Endometrial microvascular endothelial cells (primary cell): ENCODE measurements around the gene SPPL2C. TPM values are rescaled to one million over a fixed set of nuclear protein-coding genes. Genes with fewer than 3 reads are reported as not detected.

Experiments used
- in situ Hi-C: cut with HindIII; loops from 2 replicates; pipeline ENCODE4 v1.10.0; 2017; ENCODE audit warnings: low sequenced_read_pairs, low pct_unique_long_range_greater_than_20kb; ENCODE audit errors: inconsistent ontology term
- total RNA-seq: library from RNA; depleted of rRNA; stranded (reverse); fragments of >200 nt; gene quantifications from one replicate; pipeline ENCODE4 v1.2.3, GENCODE V29; 2015; ENCODE audit errors: inconsistent ontology term

The SPPL2C gene
- total RNA-seq, 1 donor from 2014 or later: not detected

DNA sequence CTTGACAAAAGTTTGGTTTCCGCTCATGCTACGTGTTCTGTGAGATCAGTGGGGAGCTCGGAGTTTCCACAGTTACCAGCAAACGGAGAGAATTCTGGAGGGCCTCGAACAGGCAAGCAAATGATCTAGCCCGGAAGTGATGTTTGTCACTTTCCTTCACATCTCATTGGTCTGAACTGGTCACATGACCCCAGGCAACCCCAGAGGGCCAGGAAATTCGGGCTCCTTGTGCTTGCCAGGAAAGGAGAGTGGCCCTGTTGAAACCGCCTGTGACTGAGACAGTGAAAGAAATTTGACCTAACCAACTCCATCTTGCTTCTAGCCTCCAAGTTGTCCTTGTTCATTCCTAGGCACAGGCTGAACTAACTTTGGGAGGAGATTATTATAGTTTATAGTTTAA lies 23.0 kb downstream of the SPPL2C start:
- in situ Hi-C loops: no loop called here

DNA sequence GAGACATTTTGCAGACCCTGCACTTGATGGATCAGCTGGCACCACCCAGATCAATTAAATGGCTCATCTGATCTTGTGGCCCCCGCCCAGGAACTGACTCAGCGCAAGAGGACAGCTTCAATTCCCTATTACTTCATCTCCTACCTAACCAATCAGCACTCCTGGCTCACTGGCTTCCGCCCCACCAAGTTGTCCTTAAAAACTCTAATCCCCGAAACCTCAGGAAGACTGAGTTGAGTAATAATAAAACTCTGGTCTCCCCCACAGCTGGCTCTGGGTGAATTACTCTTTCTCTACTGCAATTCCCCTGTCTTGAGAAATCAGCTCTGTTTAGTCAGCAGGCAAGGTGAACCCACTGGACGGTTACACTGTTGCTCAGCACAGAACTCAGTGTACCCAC lies 23.6 kb downstream of the SPPL2C start:
- in situ Hi-C loops: no loop called here

DNA sequence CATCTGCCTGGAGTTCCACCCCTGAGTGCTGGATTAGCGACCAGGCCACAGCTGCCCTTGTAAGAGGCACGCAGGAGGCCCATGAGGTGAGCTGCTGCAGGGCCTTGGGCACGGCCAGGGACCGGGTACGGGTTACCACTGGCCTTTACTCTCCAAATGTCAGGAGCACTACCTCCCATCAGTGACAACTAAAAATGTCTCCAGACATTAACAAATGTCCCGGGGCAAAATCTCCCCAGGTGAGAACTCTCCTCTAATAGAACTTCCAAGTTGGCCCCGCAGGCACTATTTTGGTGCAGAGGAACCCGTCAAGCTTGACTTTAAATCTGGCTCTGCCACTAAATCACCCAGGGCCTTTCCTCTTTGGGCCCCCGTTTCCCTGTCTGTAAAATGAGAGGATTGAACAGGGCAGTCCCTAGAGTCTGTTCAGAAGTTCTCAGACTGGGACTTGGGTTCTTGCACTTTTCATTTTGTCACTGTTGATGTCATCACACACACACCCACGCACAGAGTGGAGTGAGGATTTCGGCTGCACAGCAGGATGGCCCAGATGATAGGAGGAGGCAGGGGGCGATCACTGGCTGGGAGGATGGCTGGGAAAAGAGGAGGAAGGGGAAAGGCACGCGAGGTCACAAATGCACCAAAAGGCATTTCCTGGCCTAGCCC lies 25.1 kb downstream of the SPPL2C start:
- in situ Hi-C loops: no loop called here

DNA sequence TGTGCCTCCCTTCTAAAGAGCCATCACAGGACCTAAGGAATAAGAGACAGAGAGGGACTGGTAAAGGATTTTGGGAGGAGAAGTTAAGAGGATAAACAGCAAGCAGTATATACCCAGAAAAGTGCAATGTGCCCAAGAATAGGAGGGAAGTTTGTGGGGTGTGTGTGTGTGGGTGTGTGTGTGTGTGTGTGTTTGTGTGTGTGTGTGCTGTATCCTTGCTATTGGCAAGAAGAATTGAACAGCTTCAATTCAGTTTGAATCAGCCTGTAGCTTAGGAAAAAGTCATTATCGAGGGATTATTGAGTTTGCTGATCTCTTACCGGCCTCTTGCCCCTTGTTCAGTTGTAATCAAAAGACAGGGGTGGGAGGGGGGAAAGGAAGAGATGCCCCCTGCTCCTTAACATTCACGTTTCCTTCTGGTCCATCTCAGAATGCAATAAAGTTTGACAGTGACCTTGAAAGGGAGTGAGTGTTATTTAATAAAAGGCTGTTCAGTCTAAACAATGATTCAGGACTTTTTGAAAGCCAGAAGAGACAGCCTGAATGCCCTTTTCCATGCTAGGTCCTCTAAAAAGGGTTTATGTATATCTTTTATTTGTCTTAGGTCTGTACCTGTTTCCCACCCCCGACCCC lies 25.8 kb downstream of the SPPL2C start:
- in situ Hi-C loops: no loop called here

DNA sequence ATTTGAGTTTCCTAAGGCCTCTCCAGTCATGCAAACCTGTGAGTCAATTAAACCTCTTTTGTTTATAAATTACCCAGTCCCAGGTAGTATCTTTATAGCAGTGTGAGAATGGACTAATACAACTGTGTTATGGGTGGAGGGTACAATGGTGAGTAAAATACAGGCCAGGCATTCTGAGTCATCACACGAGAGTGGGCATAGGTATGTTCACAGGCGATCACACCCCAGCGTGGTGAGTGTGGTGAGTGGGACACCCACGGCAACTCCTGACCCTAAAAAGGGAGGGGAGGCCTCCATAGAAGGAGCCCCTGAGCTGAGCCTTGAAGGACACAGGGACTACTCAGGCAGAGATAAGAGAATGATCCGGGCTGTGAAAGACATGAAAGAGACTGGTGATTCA lies 27.0 kb downstream of the SPPL2C start:
- in situ Hi-C loops: no loop called here

DNA sequence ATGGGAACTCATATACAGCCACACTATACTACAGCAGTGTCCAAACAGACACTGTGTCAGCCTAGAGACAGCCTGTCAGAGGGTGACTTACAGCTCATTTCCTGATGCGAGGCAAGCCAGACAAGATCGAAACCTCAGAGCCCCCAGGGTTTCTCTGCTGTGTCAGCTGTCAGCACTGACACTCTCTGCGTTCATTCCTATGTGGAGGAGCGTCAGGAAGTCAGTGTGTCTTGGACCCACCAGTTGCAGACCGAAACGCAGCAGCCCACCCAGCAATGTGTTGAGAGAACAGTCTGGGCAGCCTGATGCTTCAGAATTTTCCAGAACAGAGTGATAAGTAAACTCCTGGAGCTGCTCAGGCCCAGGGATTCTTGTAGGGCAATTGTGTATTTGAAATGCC lies 29.0 kb downstream of the SPPL2C start:
- in situ Hi-C loops: no loop called here

DNA sequence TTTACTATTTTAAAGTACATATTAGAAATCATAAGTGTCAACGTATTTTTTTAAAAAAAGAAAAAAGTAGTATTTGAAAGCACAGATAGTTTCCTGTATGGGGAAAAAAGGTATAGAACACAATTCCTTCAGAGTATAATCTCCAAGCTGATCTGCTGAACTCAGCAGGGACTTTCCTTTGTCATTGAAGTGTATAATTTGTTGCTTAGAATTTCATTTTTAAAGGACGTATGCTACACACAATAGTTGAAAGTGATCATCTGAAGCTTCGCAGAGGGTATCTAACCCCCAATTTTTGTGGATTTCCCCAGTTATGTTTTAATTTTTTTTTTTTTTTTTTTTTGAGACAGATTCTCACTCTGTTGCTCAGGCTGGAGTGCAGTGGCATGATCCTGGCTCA lies 29.5 kb downstream of the SPPL2C start:
- in situ Hi-C loops: no loop called here

DNA sequence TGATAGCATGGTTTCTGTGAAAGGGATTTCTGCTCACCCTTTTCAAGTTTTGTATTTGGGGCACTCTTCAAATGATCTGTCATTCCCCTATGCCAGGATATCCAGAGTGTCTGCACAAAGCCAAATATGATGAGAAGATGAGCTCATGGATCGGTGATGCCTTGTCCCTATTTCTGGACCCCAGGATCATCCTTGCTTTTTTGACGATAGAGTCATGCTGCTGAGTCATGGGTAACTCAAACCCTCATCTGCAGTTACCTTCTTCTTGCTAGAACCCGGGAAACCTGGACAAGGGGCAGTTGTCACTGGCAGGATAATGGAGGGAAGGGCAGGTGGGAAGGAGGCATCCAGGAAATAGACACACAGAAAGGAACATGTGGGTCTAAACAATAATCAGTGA lies 31.9 kb downstream of the SPPL2C start:
- in situ Hi-C loops: no loop called here

DNA sequence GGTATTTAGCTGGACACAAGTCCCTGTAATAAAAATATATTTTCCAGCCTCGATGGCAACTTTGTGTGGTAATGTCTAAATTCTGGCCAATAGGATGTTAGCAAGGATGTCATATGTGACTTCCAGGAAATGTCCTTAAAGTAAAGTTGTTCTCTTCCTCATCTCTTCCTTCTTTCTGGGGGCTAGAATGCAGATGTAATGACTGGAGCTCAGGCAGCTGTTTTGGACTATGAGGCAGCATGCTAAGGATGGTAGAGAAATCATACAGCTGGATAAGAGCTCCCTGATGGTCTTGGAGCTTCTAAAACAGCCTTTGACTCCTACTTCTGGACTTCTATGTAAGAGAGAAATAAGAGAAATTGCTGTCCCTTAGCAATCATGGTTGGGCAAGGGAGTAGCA lies 32.8 kb downstream of the SPPL2C start:
- in situ Hi-C loops: no loop called here

DNA sequence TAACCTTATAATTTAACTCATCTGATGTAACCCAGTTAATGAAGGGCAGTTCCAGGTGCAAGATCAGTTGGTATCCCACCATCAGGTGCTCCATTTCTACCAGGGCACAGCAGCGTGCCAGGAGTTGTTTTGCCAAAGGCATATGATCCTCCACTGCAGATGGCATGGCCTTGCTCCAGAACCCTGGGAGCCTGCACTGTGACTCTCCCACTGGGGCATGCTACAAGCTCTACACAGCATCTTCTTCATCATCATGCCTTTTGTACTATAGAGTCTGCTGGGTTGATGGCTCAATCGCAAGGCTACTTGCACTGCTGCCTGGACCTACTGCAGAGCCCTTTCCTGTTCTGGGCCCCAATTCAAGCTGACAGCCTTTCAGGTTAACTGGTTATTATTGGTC lies 38.4 kb downstream of the SPPL2C start:
- in situ Hi-C loops: no loop called here

DNA sequence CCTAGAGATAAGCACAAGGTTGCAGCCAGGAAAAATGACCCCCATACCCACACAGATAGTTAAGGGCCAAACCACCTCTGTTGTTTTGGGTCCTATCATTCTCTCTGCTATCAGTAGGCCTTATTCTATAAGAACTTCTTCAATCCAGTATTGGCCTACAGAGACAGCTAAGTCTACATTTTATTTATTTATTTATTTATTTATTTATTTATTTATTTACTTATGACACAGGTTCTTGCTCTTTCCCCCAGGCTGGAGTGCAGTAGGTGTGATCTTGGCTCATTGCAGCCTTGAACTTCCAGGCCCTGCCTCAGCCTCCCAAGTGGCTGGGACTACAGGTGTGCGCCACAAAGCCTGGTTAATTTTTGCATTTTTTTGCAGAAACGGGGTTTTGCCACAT lies 42.2 kb downstream of the SPPL2C start:
- in situ Hi-C loops: no loop called here

DNA sequence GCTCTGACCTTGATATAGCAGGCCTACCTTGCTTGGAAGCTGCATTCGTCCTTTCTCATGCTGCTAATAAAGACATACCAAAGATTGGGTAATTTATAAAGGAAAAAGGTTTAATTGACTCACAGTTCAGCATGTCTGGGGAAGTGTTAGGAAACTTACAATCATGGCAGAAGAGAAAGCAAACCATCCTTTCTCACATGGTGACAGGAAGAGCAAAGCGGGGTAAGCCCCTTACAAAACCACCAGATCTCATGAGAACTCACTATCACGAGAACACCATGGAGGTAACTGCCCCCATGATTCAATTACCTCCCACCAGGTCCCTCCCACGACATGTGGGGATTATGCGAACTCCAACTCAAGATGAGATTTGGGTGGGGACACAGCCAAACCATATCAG lies 43.7 kb downstream of the SPPL2C start:
- in situ Hi-C loops: no loop called here

DNA sequence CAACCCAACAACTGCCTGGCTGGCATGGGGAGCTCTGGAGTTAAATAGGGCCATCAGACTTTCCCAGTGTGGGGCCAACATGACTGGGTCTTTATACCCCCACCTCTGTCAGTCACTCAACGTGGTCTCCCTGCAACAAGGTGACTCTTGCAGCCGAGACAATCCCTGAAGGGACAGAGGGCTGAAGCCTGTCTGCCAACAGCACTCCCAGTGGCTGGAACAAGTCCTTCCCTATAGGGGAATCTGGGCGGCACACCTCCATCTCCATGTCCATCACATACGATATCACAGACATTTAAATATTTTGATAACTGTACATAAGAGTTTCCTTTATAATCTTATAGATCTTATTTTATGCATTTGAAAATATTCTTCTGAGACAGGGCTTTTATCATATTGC lies 44.9 kb downstream of the SPPL2C start:
- in situ Hi-C loops: no loop called here

DNA sequence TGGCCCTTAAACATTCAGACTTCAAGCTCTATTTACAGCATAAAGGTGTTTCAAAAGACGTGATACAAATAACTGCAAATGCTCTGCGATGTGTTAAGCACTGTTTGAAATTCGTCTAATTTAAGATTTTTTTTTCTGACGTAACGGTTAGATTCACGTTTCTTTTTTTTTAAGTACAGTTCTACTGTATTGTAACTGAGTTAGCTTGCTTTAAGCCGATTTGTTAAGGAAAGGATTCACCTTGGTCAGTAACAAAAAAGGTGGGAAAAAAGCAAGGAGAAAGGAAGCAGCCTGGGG lies 49.0 kb downstream of the SPPL2C start:
- in situ Hi-C loops: no loop called here

DNA sequence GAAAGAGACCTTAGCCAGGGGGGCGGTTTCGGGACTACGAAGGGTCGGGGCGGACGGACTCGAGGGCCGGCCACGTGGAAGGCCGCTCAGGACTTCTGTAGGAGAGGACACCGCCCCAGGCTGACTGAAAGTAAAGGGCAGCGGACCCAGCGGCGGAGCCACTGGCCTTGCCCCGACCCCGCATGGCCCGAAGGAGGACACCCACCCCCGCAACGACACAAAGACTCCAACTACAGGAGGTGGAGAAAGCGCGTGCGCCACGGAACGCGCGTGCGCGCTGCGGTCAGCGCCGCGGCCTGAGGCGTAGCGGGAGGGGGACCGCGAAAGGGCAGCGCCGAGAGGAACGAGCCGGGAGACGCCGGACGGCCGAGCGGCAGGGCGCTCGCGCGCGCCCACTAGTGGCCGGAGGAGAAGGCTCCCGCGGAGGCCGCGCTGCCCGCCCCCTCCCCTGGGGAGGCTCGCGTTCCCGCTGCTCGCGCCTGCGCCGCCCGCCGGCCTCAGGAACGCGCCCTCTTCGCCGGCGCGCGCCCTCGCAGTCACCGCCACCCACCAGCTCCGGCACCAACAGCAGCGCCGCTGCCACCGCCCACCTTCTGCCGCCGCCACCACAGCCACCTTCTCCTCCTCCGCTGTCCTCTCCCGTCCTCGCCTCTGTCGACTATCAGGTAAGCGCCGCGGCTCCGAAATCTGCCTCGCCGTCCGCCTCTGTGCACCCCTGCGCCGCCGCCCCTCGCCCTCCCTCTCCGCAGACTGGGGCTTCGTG lies 49.5 kb downstream of the SPPL2C start, which contains the start of gene MAPT:
Gene MAPT, plus strand, starts transcription at position 533 of the 763 bp plus-strand sequence. CDS start 67,784 bp downstream, outside the sequence.
- in situ Hi-C loops: no loop called here

DNA sequence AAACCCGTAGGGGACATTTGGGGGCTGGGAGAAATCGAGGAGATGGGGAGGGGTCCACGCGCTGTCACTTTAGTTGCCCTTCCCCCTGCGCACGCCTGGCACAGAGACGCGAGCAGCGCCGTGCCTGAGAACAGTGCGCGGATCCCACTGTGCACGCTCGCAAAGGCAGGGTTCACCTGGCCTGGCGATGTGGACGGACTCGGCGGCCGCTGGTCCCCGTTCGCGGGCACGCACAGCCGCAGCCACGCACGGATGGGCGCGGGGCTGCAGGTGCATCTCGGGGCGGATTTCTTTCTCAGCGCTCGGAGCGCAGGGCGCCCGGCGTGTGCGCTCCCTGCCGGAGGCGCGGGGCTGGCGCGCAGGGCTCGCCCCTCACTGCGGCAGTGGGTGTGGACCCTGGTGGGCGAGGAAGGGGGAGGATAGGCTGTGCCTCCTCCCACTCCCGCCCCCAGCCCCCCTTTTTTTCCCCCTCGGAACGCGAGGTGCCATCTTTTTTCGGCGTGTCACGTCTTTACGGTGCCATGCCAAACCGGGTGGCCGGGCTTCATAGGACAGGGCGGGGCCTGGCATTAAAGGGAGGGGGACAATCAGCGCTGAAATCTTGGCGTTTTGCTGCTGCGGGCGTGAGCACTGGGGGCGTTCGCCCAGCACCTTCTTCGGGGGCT lies 50.8 kb downstream of the SPPL2C start:
- in situ Hi-C loops: no loop called here

DNA sequence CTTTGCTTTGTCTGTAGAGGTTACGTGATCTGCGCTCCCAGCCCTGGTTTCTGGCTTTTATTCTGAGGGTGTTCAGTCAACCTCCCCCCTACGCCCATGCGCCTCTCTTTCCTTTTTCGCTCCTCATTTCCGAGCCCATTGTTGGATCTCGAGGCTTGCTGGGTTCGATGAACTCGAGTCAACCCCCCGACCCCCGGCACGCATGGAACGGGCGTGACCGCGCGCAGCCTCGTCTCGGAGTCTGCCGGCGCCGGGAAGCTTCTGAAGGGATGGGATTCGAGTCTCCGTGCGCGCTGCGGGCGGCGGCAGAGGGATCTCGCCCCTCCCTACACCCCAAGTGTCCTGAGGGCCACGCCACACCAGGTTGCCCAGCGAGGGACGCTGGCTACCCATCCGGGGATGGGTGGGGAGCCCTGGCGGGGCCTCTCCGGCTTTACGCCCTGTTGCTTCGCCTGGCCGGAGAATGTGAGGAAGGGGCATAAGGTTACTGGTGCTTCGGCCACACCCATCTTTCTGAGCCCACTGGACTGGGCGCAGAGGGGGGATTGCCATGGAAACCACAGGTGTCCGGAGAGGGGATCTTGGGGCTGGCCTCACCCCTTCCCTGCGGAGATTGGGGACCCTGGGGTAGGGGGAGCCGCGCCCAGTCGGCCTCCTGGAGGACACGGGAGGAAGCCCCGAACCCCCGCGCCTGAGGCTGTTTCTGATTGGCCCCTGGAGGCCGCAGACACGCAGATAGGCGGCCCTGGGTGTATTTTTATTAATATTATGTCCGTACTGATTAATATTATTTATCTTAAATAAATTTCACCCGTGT lies 51.5 kb downstream of the SPPL2C start:
- in situ Hi-C loops: no loop called here
